Measurements from ENCODE around the gene ZPR1. TPM values are rescaled to one million over a fixed set of nuclear protein-coding genes. Genes with fewer than 3 reads are reported as not detected.

The ZPR1 gene
- total and polyA plus RNA-seq, 2 of the 4 experiments (the other 2 are of a cell fraction), result 40.8 to 52.0 TPM

- Histone ChIP-seq H4K5ac (ENCODE audit: low read depth, low read length) (no peak overlapping the region), H3K23ac (ENCODE audit: low read depth, low read length) (no peak overlapping the region), H4K20me1 (ENCODE audit: insufficient read depth, low read length) (no peaks in the 10 kb centered on the region), H2AFZ (replicated peaks; ENCODE audit: low read length, poor library complexity) (no peak overlapping the region), H2BK5ac (ENCODE audit: low read depth, low read length, poor library complexity, severe bottlenecking) (no peak overlapping the region), H3K9me1 (ENCODE audit: insufficient read depth, low read length) (peaks cover 3% of the 10 kb centered on the region), H3K56ac (ENCODE audit: extremely low read depth, insufficient read depth, low read length) (no peak overlapping the region), H4K91ac (ENCODE audit: insufficient read depth, low read depth, low read length) (no peak overlapping the region), H3K27me3 (ENCODE audit: control insufficient read depth, insufficient read depth, low read length) (peaks cover 5% of the 10 kb centered on the region), H3K4me2 (ENCODE audit: low read depth, low read length) (no peak overlapping the region), H2BK15ac (ENCODE audit: low read depth, low read length) (no peak overlapping the region), H3K9ac (ENCODE audit: low read depth, low read length) (no peak overlapping the region), H4K8ac (ENCODE audit: low read depth in 2 of 2, low read length in 2 of 2) (no peak overlapping the region), H3K18ac (ENCODE audit: low read depth, low read length) (no peak overlapping the region), H3K4me3 (ENCODE audit: insufficient read depth, low read depth, low read length) (no peak overlapping the region), H2BK120ac (ENCODE audit: low read depth, low read length) (no peak overlapping the region), H3K36me3 (ENCODE audit: control insufficient read depth, insufficient read depth, low read length) (no peaks in the 10 kb centered on the region), H3K27ac (ENCODE audit: insufficient read depth, low read length) (no peak overlapping the region), H3K4ac (ENCODE audit: low read depth, low read length) (no peak overlapping the region), H3K79me1 (ENCODE audit: low read depth in 1 of 2, low read length in 2 of 2) (no peaks in the 10 kb centered on the region), H2AK5ac (ENCODE audit: low read depth, low read length) (no peak overlapping the region), H3K4me1 (ENCODE audit: control insufficient read depth, insufficient read depth, low read length) (peaks cover 2% of the 10 kb centered on the region), H2AK9ac (replicated peaks; ENCODE audit: low read depth, low read length, poor library complexity) (no peak overlapping the region), H2BK20ac (ENCODE audit: low read depth, low read length) (no peak overlapping the region), H3K14ac (replicated peaks; ENCODE audit: low read depth, low read length) (no peak overlapping the region), H3K9me3 (ENCODE audit: control insufficient read depth, insufficient read depth, low read length) (no peaks in the 10 kb centered on the region)
- POLR2A ChIA-PET (ENCODE audit: unreplicated experiment), result no interaction called here
- TF ChIP-seq RAD21 (IDR thresholded peaks at IDR 0.05; ENCODE audit: low read length) (no peak), USF2 (IDR thresholded peaks at IDR 0.05; ENCODE audit: low read depth, low read length) (no peak), POLR2A (IDR thresholded peaks at IDR 0.05; ENCODE audit: low read depth, low read length) (no peak), CHD1 (IDR thresholded peaks at IDR 0.05; ENCODE audit: low read depth, low read length) (no peak), RCOR1 (IDR thresholded peaks at IDR 0.05; ENCODE audit: insufficient replicate concordance, low read length) (no peak), FOS (IDR thresholded peaks at IDR 0.05; ENCODE audit: low read depth, low read length) (no peak), MAZ (IDR thresholded peaks at IDR 0.05; ENCODE audit: borderline replicate concordance, low read depth, low read length) (no peak), RFX5 (IDR thresholded peaks at IDR 0.05; ENCODE audit: low read depth, low read length) (no peak), SMC3 (IDR thresholded peaks at IDR 0.05; ENCODE audit: low read depth, low read length) (no peak), BHLHE40 (IDR thresholded peaks at IDR 0.05; ENCODE audit: low read depth, low read length) (no peak)
- ATAC-seq (ENCODE audit: low read depth), result no peak
- no TSS peak for BruUV-seq (replicated peaks)
- CTCF ChIA-PET, result no interaction called here
- intact Hi-C loops (cut with micrococcal nuclease) (loop anchor here (5.0 kb wide), 1 partner anchor 77 kb away; no protein-coding TSS in a partner anchor), in situ Hi-C loops (cut with MboI; ENCODE audit: low sequenced_read_pairs) (loop anchor here (5.0 kb wide), 1 partner anchor 307 kb away; no protein-coding TSS in a partner anchor), dilution Hi-C loops (cut with HindIII; ENCODE audit: low sequenced_read_pairs, unreplicated experiment) (no loop called here)
- DNase-seq, result no peak
- WGBS, 2 experiments (ENCODE audit: extremely low coverage in 2 of 2, insufficient read length in 1 of 2), result 86% methylated on average over 1 of the region's 2 CpGs; no CpG with 5 or more reads in 1 of the 2 experiments
Measured at GRCh38 chr11:116794851-116795250, 7.0 kb upstream of the ZPR1 start.
